HL-60/S4 (cell line): ENCODE measurements around the gene PEX5L.

ENCODE experiments used
- in situ Hi-C: fragments of 300-500 bp; cut with MboI; formaldehyde crosslinking; loops from 2 replicates; pipeline ENCODE4 v1.14.3; 2022; ENCODE audit warnings: low sequenced_read_pairs

The PEX5L gene

GRCh38 chr3:179852142-179852905 is 184.4 kb downstream of the PEX5L start:
- in situ Hi-C loops, result no loop called here

GRCh38 chr3:179848711-179849110 is 188.0 kb downstream of the PEX5L start:
- in situ Hi-C loops, result no loop called here

- in situ Hi-C loops, result no loop called here
Measured at GRCh38 chr3:179842061-179842460, 194.7 kb downstream of the PEX5L start.

GRCh38 chr3:179840985-179841384 is 195.8 kb downstream of the PEX5L start:
- in situ Hi-C loops, result no loop called here

GRCh38 chr3:179837374-179837773 is 199.4 kb downstream of the PEX5L start:
- in situ Hi-C loops, result no loop called here

- in situ Hi-C loops, result no loop called here
Measured at GRCh38 chr3:179833294-179833693, 203.4 kb downstream of the PEX5L start.

- in situ Hi-C loops, result no loop called here
Measured at GRCh38 chr3:179832333-179832854, 204.3 kb downstream of the PEX5L start.

- in situ Hi-C loops, result no loop called here
Measured at GRCh38 chr3:179829401-179829800, 207.3 kb downstream of the PEX5L start.

GRCh38 chr3:179828738-179829137 is 208.0 kb downstream of the PEX5L start:
- in situ Hi-C loops, result no loop called here

- in situ Hi-C loops, result no loop called here
Measured at GRCh38 chr3:179826247-179826637, 210.5 kb downstream of the PEX5L start.

- in situ Hi-C loops, result no loop called here
Measured at GRCh38 chr3:179825527-179826246, 211.1 kb downstream of the PEX5L start.

GRCh38 chr3:179822296-179822695 is 214.4 kb downstream of the PEX5L start:
- in situ Hi-C loops, result no loop called here

- in situ Hi-C loops, result no loop called here
Measured at GRCh38 chr3:179819379-179819778, 217.4 kb downstream of the PEX5L start.

GRCh38 chr3:179812096-179812382 is 224.7 kb downstream of the PEX5L start:
- in situ Hi-C loops, result no loop called here

GRCh38 chr3:179811321-179812095 is 225.2 kb downstream of the PEX5L start:
- in situ Hi-C loops, result no loop called here

GRCh38 chr3:179809639-179810038 is 227.1 kb downstream of the PEX5L start:
- in situ Hi-C loops, result no loop called here

- in situ Hi-C loops, result no loop called here
Measured at GRCh38 chr3:179807588-179807987, 229.1 kb downstream of the PEX5L start.

GRCh38 chr3:179806177-179806576 is 230.6 kb downstream of the PEX5L start:
- in situ Hi-C loops, result no loop called here

GRCh38 chr3:179801856-179802255 is 234.9 kb downstream of the PEX5L start:
- in situ Hi-C loops, result no loop called here

GRCh38 chr3:179801263-179801662 is 235.5 kb downstream of the PEX5L start:
- in situ Hi-C loops, result no loop called here

- in situ Hi-C loops, result no loop called here
Measured at GRCh38 chr3:179797192-179797591, 239.5 kb downstream of the PEX5L start.

GRCh38 chr3:179796421-179796820 is 240.3 kb downstream of the PEX5L start:
- in situ Hi-C loops, result no loop called here
